DOHH2 (cell line): Measurements from ENCODE around the gene SMARCA2.

Source experiments
- H3F3A ChIP-seq: fragments of 200-600 bp; sonication (generic), shearing (Covaris generic); 2 replicates; pipeline ENCODE4 v1.6.0; 2016; ENCODE audit warnings: antibody characterized with exemption, mild to moderate bottlenecking; ENCODE audit not compliant: control insufficient read depth, insufficient read depth
- H3K27ac ChIP-seq: fragments of 200-600 bp; sonication (generic); 2 replicates; pipeline ENCODE4 v1.5.1; 2014; ENCODE audit warnings: low read depth, mild to moderate bottlenecking, low read length, moderate library complexity
- H3K27me3 ChIP-seq: fragments of 200-600 bp; sonication (generic); 2 replicates; pipeline ENCODE4 v1.6.1; 2014; ENCODE audit warnings: mild to moderate bottlenecking, low read length, mixed read lengths; ENCODE audit not compliant: control insufficient read depth
- H3K36me3 ChIP-seq: fragments of 200-600 bp; sonication (generic); 2 replicates; pipeline ENCODE4 v1.6.1; 2014; ENCODE audit warnings: mild to moderate bottlenecking, low read length, moderate library complexity, mixed read lengths; ENCODE audit not compliant: control insufficient read depth
- H3K4me1 ChIP-seq: fragments of 200-600 bp; sonication (generic); 2 replicates; pipeline ENCODE4 v1.6.1; 2014; ENCODE audit warnings: mild to moderate bottlenecking, low read length, mixed read lengths; ENCODE audit not compliant: control insufficient read depth
- H3K4me2 ChIP-seq: fragments of 200-600 bp; sonication (generic); 2 replicates; pipeline ENCODE4 v1.6.0; 2014; ENCODE audit warnings: mild to moderate bottlenecking, low read length, moderate library complexity
- H3K4me3 ChIP-seq: fragments of 200-600 bp; sonication (generic); 2 replicates; pipeline ENCODE4 v1.5.1; 2014; ENCODE audit warnings: mild to moderate bottlenecking, low read length, mixed read lengths
- H3K79me2 ChIP-seq: fragments of 200-600 bp; sonication (generic); 2 replicates; pipeline ENCODE4 v1.6.1; 2014; ENCODE audit warnings: mild to moderate bottlenecking, low read length, mixed read lengths; ENCODE audit not compliant: control insufficient read depth
- H3K9me2 ChIP-seq: fragments of 200-600 bp; sonication (generic); replicated peaks from 2 replicates; pipeline ENCODE4 v1.6.1; 2014; ENCODE audit warnings: mild to moderate bottlenecking, low read length, mixed read lengths; ENCODE audit not compliant: control insufficient read depth
- H3K9me3 ChIP-seq: fragments of 200-600 bp; sonication (generic); 2 replicates; pipeline ENCODE4 v1.6.1; 2014; ENCODE audit warnings: antibody characterized with exemption, low read length, mixed read lengths; ENCODE audit not compliant: control insufficient read depth, insufficient read depth
- H4K20me1 ChIP-seq: fragments of 200-600 bp; sonication (generic); 2 replicates; pipeline ENCODE4 v1.6.0; 2014; ENCODE audit warnings: low read depth, mild to moderate bottlenecking, antibody characterized with exemption, low read length, moderate library complexity; ENCODE audit not compliant: control insufficient read depth, insufficient read depth
- EZH2phosphoT487 ChIP-seq: fragments of 200-600 bp; sonication (generic); IDR thresholded peaks from 2 replicates; pipeline ENCODE4 v1.6.1; 2017; ENCODE audit warnings: borderline replicate concordance, mild to moderate bottlenecking, antibody characterized with exemption, low read length, moderate library complexity, mixed read lengths
- TF ChIP-seq, protein P1 (sequence below): fragments of 200-600 bp; sonication (generic); IDR thresholded peaks from one replicate; pipeline ENCODE4 v1.5.1; 2014; ENCODE audit warnings: antibody characterized with exemption, mild to moderate bottlenecking, low read depth, low read length; ENCODE audit not compliant: poor library complexity, severe bottlenecking

SMARCA2 gene

DNA sequence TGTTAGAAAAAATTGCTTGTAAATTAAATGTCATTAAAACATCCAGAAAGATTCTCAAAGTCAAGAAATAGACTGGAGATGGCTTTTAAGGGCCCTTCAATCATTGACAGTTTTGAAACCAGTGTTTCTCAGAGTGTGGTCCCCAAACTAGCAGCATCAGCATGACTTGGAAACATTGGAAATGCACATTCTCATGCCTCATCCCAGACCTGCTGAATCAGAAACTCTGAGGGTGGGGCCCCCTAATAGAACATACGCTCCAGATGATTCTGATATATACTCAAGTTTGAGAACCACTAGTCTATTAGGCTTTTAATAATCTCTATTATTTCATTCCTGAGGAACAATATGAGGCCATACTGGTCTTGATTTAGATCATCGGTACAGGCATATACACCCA is 181.6 kb downstream of the SMARCA2 start:
- Histone ChIP-seq H3K79me2 (no peaks in the 10 kb centered on the region), H3K4me3 (no peak overlapping the region), H3K36me3 (peaks cover 19% of the 10 kb centered on the region), H3K9me2 (no peaks in the 10 kb centered on the region), H3K4me2 (no peak overlapping the region), H4K20me1 (no peaks in the 10 kb centered on the region), H3K27me3 (no peaks in the 10 kb centered on the region), H3K27ac (no peak overlapping the region), H3F3A (no peaks in the 10 kb centered on the region), H3K9me3 (no peaks in the 10 kb centered on the region), H3K4me1 (peaks cover 6% of the 10 kb centered on the region; the same call in 1 of the 2 replicates)
- TF ChIP-seq, protein P1, sequence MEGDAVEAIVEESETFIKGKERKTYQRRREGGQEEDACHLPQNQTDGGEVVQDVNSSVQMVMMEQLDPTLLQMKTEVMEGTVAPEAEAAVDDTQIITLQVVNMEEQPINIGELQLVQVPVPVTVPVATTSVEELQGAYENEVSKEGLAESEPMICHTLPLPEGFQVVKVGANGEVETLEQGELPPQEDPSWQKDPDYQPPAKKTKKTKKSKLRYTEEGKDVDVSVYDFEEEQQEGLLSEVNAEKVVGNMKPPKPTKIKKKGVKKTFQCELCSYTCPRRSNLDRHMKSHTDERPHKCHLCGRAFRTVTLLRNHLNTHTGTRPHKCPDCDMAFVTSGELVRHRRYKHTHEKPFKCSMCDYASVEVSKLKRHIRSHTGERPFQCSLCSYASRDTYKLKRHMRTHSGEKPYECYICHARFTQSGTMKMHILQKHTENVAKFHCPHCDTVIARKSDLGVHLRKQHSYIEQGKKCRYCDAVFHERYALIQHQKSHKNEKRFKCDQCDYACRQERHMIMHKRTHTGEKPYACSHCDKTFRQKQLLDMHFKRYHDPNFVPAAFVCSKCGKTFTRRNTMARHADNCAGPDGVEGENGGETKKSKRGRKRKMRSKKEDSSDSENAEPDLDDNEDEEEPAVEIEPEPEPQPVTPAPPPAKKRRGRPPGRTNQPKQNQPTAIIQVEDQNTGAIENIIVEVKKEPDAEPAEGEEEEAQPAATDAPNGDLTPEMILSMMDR = no peak
- TF ChIP-seq EZH2phosphoT487 = no peak

DNA sequence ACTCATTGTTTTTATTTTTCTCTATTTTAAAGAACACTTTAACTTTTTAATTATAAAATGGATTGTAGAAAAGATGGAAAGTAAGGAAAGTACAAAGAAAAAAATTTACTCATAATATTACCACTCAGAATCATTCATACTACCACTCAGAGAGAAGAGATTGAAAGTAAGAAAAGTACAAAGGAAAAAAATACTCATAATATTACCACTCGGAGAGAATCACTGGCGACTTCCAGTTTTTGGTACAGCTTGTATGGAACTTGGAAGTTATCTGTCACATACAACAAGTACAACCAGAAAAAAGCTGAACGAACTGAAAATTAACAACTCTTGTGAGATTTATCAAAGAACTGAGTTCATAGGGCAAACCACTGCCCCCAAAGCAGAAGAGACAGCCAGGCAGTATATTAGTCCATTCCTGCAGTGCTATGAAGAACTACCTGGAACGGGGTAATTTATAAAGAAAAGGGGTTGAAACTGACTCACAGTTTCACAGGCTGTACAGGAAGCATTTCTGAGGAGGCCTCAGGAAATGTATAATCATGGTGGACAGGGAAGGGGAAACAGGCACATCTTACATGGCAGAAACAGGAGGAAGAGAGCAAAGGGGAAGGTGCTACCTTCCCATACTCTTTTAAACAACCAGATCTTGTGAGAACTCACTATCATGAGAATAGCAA is 183.9 kb downstream of the SMARCA2 start:
- no peak overlapping the region for H3K27ac ChIP-seq
- TF ChIP-seq EZH2phosphoT487 = no peak
- TF ChIP-seq, protein P1 = no peak
- peaks cover 3% of the 10 kb centered on the region for H3K36me3 ChIP-seq
- H3K4me1 ChIP-seq = peaks cover 6% of the 10 kb centered on the region; the same call in 1 of the 2 replicates
- H3K9me3 ChIP-seq = no peaks in the 10 kb centered on the region
- no peaks in the 10 kb centered on the region for H3K79me2 ChIP-seq
- H4K20me1 ChIP-seq = no peaks in the 10 kb centered on the region
- no peaks in the 10 kb centered on the region for H3F3A ChIP-seq
- H3K4me2 ChIP-seq = no peak overlapping the region
- no peak overlapping the region for H3K4me3 ChIP-seq
- no peaks in the 10 kb centered on the region for H3K27me3 ChIP-seq
- no peaks in the 10 kb centered on the region for H3K9me2 ChIP-seq

DNA sequence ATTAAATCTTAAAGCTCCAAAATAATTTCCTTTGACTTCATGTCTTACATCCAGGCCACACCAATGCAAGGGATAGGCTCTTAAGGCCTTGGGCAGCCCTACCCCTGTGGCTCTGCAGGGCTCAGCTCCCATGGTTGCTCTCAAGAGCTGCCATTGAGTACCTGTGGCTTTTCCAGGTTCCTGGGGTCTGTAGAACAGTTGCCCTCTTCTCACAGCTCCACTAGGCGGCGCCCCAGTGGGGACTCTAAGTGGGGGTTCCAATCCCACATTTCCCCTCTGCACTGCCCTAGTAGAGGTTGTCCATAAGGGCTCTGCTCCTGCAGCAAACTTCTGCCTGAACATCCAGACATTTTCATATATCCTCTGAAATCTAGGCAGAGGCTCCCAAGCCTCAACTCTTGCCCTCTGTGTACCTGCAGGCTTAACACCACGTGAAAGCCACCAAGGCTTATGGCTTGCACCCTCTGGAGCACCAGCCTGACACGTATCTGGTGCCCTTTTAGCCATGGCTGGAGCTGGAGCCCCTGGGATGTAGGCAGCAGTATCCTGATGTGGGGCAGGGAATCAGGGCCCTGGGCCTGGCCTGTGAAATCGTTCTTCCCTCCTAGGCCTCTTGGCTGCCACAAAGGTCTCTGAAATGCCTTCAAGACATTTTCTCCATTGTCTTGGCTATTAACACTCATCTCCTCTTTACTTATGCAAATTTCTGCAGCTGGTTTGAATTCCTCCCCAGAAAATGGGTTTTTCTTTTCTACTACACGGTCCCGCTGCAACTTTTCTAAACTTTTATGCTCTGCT is 185.1 kb downstream of the SMARCA2 start:
- Histone ChIP-seq H3K36me3 (no peaks in the 10 kb centered on the region; the same call in 1 of the 2 replicates), H4K20me1 (no peaks in the 10 kb centered on the region), H3K27me3 (no peaks in the 10 kb centered on the region), H3K4me1 (peaks cover 6% of the 10 kb centered on the region; the same call in 1 of the 2 replicates), H3K9me2 (no peaks in the 10 kb centered on the region), H3K4me2 (no peak overlapping the region), H3K9me3 (no peaks in the 10 kb centered on the region), H3K4me3 (no peak overlapping the region), H3K27ac (no peak overlapping the region), H3K79me2 (no peaks in the 10 kb centered on the region), H3F3A (no peaks in the 10 kb centered on the region)
- TF ChIP-seq, protein P1 = peak; percentile 49
- no peak for TF ChIP-seq EZH2phosphoT487
